H9 (cell line): Measurements from ENCODE around the gene IGF1R. TPM values are rescaled to one million over a fixed set of nuclear protein-coding genes. Genes with fewer than 3 reads are reported as not detected.

ENCODE experiments used
- DNase-seq: peaks from one replicate; pipeline ENCODE4 v3.0.0-alpha.2; 2017
- H2AFZ ChIP-seq: one replicate; pipeline ENCODE4 v1.6.1; 2013; ENCODE audit warnings: mild to moderate bottlenecking, low read length, control low read depth, moderate library complexity
- H2AK5ac ChIP-seq: 2 replicates; pipeline ENCODE4 v1.6.1; 2013; ENCODE audit warnings: low read length, control low read depth, mixed read lengths; ENCODE audit not compliant: insufficient read length
- H2BK120ac ChIP-seq: one replicate; pipeline ENCODE4 v1.6.1; 2013; ENCODE audit warnings: low read depth, mild to moderate bottlenecking, low read length, control low read depth, inconsistent platforms; ENCODE audit not compliant: poor library complexity, severe bottlenecking
- H2BK12ac ChIP-seq: 2 replicates; pipeline ENCODE4 v1.6.1; 2013; ENCODE audit warnings: low read length, control low read depth, mixed read lengths, low read depth; ENCODE audit not compliant: insufficient read length
- H2BK15ac ChIP-seq: 2 replicates; pipeline ENCODE4 v1.6.1; 2013; ENCODE audit warnings: low read depth, low read length, control low read depth
- H2BK20ac ChIP-seq: one replicate; pipeline ENCODE4 v1.6.1; 2013; ENCODE audit warnings: low read depth, mild to moderate bottlenecking, low read length, control low read depth, inconsistent platforms; ENCODE audit not compliant: poor library complexity, severe bottlenecking
- H2BK5ac ChIP-seq: 2 replicates; pipeline ENCODE4 v1.6.1; 2013; ENCODE audit warnings: low read length, control low read depth, mixed read lengths; ENCODE audit not compliant: insufficient read length
- H3K14ac ChIP-seq: 2 replicates; pipeline ENCODE4 v1.6.1; 2013; ENCODE audit warnings: low read length, control low read depth; ENCODE audit not compliant: insufficient read depth
- H3K18ac ChIP-seq: 2 replicates; pipeline ENCODE4 v1.6.1; 2013; ENCODE audit warnings: low read depth, mild to moderate bottlenecking, mixed read lengths, low read length, control low read depth; ENCODE audit not compliant: insufficient read length
- H3K23ac ChIP-seq: 2 replicates; pipeline ENCODE4 v1.6.1; 2013; ENCODE audit warnings: low read length, control low read depth, mixed read lengths, low read depth; ENCODE audit not compliant: insufficient read length
- H3K23me2 ChIP-seq: 2 replicates; pipeline ENCODE4 v1.6.1; 2013; ENCODE audit warnings: low read depth, mild to moderate bottlenecking, mixed read lengths, low read length, control low read depth; ENCODE audit not compliant: insufficient read length, poor library complexity, severe bottlenecking
- H3K27ac ChIP-seq: 2 replicates; pipeline ENCODE4 v1.5.1; 2013; ENCODE audit warnings: low read length, control low read depth, mixed read lengths, low read depth; ENCODE audit not compliant: insufficient read length
- H3K27me3 ChIP-seq: 2 replicates; pipeline ENCODE4 v1.6.1; 2013; ENCODE audit warnings: low read length, control low read depth, inconsistent platforms; ENCODE audit not compliant: insufficient read depth
- H3K4ac ChIP-seq: 2 replicates; pipeline ENCODE4 v1.6.1; 2013; ENCODE audit warnings: low read depth, mild to moderate bottlenecking, control low read depth, inconsistent platforms, low read length, moderate library complexity
- H3K4me1 ChIP-seq: 2 replicates; pipeline ENCODE4 v1.6.1; 2013; ENCODE audit warnings: low read length, control low read depth, inconsistent platforms; ENCODE audit not compliant: insufficient read depth
- H3K4me2 ChIP-seq: 2 replicates; pipeline ENCODE4 v1.6.1; 2013; ENCODE audit warnings: low read length, control low read depth, mixed read lengths; ENCODE audit not compliant: insufficient read length, insufficient read depth
- H3K56ac ChIP-seq: 2 replicates; pipeline ENCODE4 v1.6.1; 2013; ENCODE audit warnings: low read depth, mild to moderate bottlenecking, mixed read lengths, low read length, control low read depth; ENCODE audit not compliant: insufficient read length
- H3K79me1 ChIP-seq: 2 replicates; pipeline ENCODE4 v1.6.1; 2013; ENCODE audit warnings: low read depth, mild to moderate bottlenecking, moderate library complexity, low read length, control low read depth, inconsistent platforms; ENCODE audit not compliant: insufficient read depth, poor library complexity, severe bottlenecking
- H3K79me2 ChIP-seq: 2 replicates; pipeline ENCODE4 v1.6.1; 2013; ENCODE audit warnings: low read length, control low read depth, inconsistent platforms; ENCODE audit not compliant: insufficient read depth
- H3K9ac ChIP-seq: 2 replicates; pipeline ENCODE4 v1.6.1; 2013; ENCODE audit warnings: low read length, control low read depth, mixed read lengths; ENCODE audit not compliant: insufficient read length; ENCODE audit errors: extremely low read depth
- H3K9me3 ChIP-seq: one replicate; pipeline ENCODE4 v1.6.1; 2013; ENCODE audit warnings: low read depth, low read length, inconsistent platforms; ENCODE audit not compliant: control insufficient read depth
- H3T11ph ChIP-seq: one replicate; pipeline ENCODE4 v1.6.1; 2013; ENCODE audit warnings: mild to moderate bottlenecking, low read length, control low read depth, inconsistent platforms
- H4K20me1 ChIP-seq: one replicate; pipeline ENCODE4 v1.6.1; 2013; ENCODE audit not compliant: control insufficient read depth, insufficient read length, insufficient read depth
- H4K5ac ChIP-seq: 2 replicates; pipeline ENCODE4 v1.6.1; 2013; ENCODE audit warnings: low read depth, mild to moderate bottlenecking, mixed read lengths, low read length, control low read depth; ENCODE audit not compliant: insufficient read length
- H4K8ac ChIP-seq: replicated peaks from 2 replicates; pipeline ENCODE4 v1.6.1; 2013; ENCODE audit warnings: low read length, control low read depth, mixed read lengths, low read depth; ENCODE audit not compliant: insufficient read length
- H4K91ac ChIP-seq: 2 replicates; pipeline ENCODE4 v1.6.1; 2013; ENCODE audit warnings: low read depth, mild to moderate bottlenecking, moderate library complexity, mixed read lengths, low read length, control low read depth; ENCODE audit not compliant: insufficient read length
- H3K27ac Mint-ChIP-seq, 3 experiments: 2 replicates in 2 of 3; 3 replicates in 1 of 3; pipeline ENCODE4 v1.8.0; 2020 to 2021; ENCODE audit warnings: mixed read lengths in 3 of 3, mild to moderate bottlenecking in 1 of 3, moderate library complexity in 1 of 3
- H3K27me3 Mint-ChIP-seq: 2 replicates; pipeline ENCODE4 v1.8.0; 2021; ENCODE audit warnings: low read depth, mild to moderate bottlenecking, moderate library complexity, mixed read lengths
- H3K36me3 Mint-ChIP-seq, 3 experiments: 2 replicates in 2 of 3; 3 replicates in 1 of 3; pipeline ENCODE4 v1.8.0; 2020 to 2021; ENCODE audit warnings: low read depth in 3 of 3, mixed read lengths in 3 of 3; ENCODE audit not compliant: insufficient read depth in 1 of 3
- H3K4me1 Mint-ChIP-seq, 2 experiments: 2 replicates each; pipeline ENCODE4 v1.8.0; 2020; ENCODE audit warnings: mixed read lengths in 2 of 2
- H3K4me3 Mint-ChIP-seq, 2 experiments: 2 replicates in 1 of 2; 3 replicates in 1 of 2; pipeline ENCODE4 v1.8.0; 2020 to 2021; ENCODE audit warnings: mild to moderate bottlenecking in 2 of 2, mixed read lengths in 2 of 2, moderate library complexity in 1 of 2
- H3K9me3 Mint-ChIP-seq, 2 experiments: 2 replicates in 1 of 2; 3 replicates in 1 of 2; pipeline ENCODE4 v1.8.0; 2020; ENCODE audit warnings: mild to moderate bottlenecking in 2 of 2, mixed read lengths in 2 of 2, moderate library complexity in 1 of 2
- WGBS: extraction: QIAGEN DNeasy Blood & Tissue Kit; methylation state at CpG from one replicate; pipeline ENCODE4 v1.1.7; 2013; ENCODE audit warnings: missing lambda C conversion rate, low lambda C conversion rate, mixed read lengths; ENCODE audit not compliant: insufficient read length; ENCODE audit errors: extremely low coverage; 5-methylcytosine and 5-hydroxymethylcytosine counted together
- total RNA-seq: library from RNA; stranded (reverse); gene quantifications from 2 replicates; pipeline ENCODE4 v1.2.1, GENCODE V29; 2021
- TF ChIP-seq, protein P1 (sequence below): fragments of 200-600 bp; sonication (generic); conservative IDR thresholded peaks from 3 replicates; pipeline ENCODE4 v1.8.0; 2021; ENCODE audit warnings: antibody characterized with exemption, mild to moderate bottlenecking

Gene IGF1R
- total RNA-seq, 1 experiment from 2014 or later: 70.0 TPM

DNA sequence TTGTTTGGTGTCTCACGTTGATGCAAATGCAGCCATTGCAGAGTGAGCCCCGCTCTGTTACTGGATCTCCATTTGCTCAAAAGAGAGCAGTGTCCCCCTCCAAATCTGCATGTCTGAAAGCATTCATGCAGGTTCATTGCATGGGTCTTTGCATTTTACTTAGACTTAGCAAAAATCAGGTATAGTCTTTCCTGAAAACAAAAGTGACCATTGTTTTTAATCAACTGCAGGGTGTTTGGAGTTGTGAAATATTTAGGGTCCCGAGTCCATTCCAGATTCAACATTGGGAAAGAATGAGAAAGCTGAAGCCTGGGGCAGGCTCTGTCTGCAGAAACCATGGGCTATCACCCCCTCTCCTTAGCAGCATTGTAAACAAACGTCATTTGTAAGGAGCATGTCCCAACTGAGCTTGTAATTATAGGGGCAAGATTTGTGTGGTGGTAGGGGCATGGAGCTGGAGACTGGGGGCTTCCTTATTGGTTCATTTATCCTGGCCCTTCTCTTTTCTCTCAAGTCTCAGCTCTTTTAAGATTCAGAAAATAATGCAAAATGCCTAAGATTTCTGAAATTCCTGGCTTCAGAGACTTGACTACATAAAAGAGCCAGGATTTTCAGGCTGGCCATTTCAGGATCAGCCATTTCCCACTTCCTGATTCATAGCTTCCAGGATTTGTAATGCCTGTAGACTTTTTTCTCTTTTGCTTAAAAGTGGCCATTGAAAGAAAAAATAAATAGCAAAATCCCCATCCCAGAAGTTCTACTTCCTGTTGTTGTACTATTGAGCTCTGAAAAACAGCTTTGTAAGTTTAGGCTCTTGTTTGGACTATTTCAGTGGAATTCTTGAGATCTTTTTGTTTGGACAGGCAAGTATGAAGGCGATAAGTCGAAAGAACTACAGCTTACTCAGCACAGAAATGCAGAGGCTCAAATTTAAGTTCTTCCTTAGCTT, 23.0 kb downstream of the IGF1R start:
- Histone ChIP-seq H3K4me1 (peaks cover 36% of the 10 kb centered on the region), H4K5ac (no peak overlapping the region), H4K8ac (no peak overlapping the region), H2AK5ac (no peak overlapping the region), H3K4me2 (peak overlapping the region; percentile 66), H2BK15ac (no peak overlapping the region), H3K79me1 (peaks cover 10% of the 10 kb centered on the region), H2BK5ac (peak overlapping the region; percentile 58), H4K20me1 (peaks cover 2% of the 10 kb centered on the region), H3K14ac (peak overlapping the region; percentile 31; the same call in 1 of the 2 replicates), H2BK120ac (peak overlapping the region; percentile 15), H2BK12ac (no peak overlapping the region), H3K27ac (peak overlapping the region; percentile 97), H3K23ac (no peak overlapping the region), H3K27me3 (no peaks in the 10 kb centered on the region), H3K23me2 (no peaks in the 10 kb centered on the region), H3K79me2 (peaks cover 51% of the 10 kb centered on the region), H3T11ph (no peak overlapping the region), H3K4ac (no peak overlapping the region), H2AFZ (no peak overlapping the region), H3K56ac (peak overlapping the region; percentile 94), H3K9ac (peak overlapping the region; percentile 51), H3K9me3 (no peaks in the 10 kb centered on the region), H2BK20ac (no peak overlapping the region), H3K18ac (peak overlapping the region; percentile 45), H4K91ac (no peak overlapping the region)
- peak; percentile 66 for DNase-seq
- peaks cover 73 to 75% of the 10 kb centered on the region in 2 experiments for H3K4me1 Mint-ChIP-seq
- WGBS: no CpG with 5 or more reads among the region's 6 CpGs
- H3K27me3 Mint-ChIP-seq: no peaks in the 10 kb centered on the region
- TF ChIP-seq, protein P1, sequence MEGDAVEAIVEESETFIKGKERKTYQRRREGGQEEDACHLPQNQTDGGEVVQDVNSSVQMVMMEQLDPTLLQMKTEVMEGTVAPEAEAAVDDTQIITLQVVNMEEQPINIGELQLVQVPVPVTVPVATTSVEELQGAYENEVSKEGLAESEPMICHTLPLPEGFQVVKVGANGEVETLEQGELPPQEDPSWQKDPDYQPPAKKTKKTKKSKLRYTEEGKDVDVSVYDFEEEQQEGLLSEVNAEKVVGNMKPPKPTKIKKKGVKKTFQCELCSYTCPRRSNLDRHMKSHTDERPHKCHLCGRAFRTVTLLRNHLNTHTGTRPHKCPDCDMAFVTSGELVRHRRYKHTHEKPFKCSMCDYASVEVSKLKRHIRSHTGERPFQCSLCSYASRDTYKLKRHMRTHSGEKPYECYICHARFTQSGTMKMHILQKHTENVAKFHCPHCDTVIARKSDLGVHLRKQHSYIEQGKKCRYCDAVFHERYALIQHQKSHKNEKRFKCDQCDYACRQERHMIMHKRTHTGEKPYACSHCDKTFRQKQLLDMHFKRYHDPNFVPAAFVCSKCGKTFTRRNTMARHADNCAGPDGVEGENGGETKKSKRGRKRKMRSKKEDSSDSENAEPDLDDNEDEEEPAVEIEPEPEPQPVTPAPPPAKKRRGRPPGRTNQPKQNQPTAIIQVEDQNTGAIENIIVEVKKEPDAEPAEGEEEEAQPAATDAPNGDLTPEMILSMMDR: no peak
- peaks cover 0 to 4% (median under 1%) of the 10 kb centered on the region in 3 experiments; a peak in 2 of 7 replicates for H3K36me3 Mint-ChIP-seq
- peak overlapping the region; percentile 14 to 53 for H3K4me3 Mint-ChIP-seq
- peak overlapping the region; percentile 54 to 97 (median 96) for H3K27ac Mint-ChIP-seq
- H3K9me3 Mint-ChIP-seq: no peaks in the 10 kb centered on the region
